MCF 10A (cell line): ENCODE data around the gene COA1. TPM values are rescaled to one million over a fixed set of nuclear protein-coding genes. Genes with fewer than 3 reads are reported as not detected.
"Not testable (repeated sequence)": the region's sequence is repeated elsewhere in the genome, so short reads cannot be mapped to it uniquely, and the experiment has no call there.

Experiments used
- BruUV-seq: library from RNA; stranded (reverse); fragments of 400-500 nt; replicated peaks from 2 replicates; lab custom pipeline; 2021; lab: Mats Ljungman, UMichigan
- CTCF ChIA-PET: fragments of 300-600 bp; sonication (Branson Sonifier 250); formaldehyde crosslinking; extraction: SDS; loops from one replicate; lab custom pipeline; 2021; ENCODE audit warnings: antibody characterized with exemption, inconsistent platforms; lab: Yijun Ruan, JAX
- POLR2A ChIA-PET: fragments of 300-600, 350-650 bp; sonication (Branson Sonifier 250); formaldehyde crosslinking; extraction: SDS; loops from one replicate; lab custom pipeline; 2020; ENCODE audit warnings: antibody characterized with exemption, inconsistent platforms; lab: Yijun Ruan, JAX
- DNase-seq: peaks from one replicate; pipeline ENCODE4 v3.0.0-alpha.2; 2018; ENCODE audit not compliant: unreplicated experiment
- H3K27ac Mint-ChIP-seq: one replicate; pipeline ENCODE4 v1.8.0; 2022; ENCODE audit warnings: mild to moderate bottlenecking, low read depth, mixed read lengths; ENCODE audit not compliant: unreplicated experiment
- H3K27me3 Mint-ChIP-seq: one replicate; pipeline ENCODE4 v1.8.0; 2022; ENCODE audit warnings: mixed read lengths; ENCODE audit not compliant: insufficient read depth, unreplicated experiment
- H3K36me3 Mint-ChIP-seq: one replicate; pipeline ENCODE4 v1.8.0; 2022; ENCODE audit warnings: mild to moderate bottlenecking, moderate library complexity, mixed read lengths; ENCODE audit not compliant: insufficient read depth, unreplicated experiment
- H3K4me1 Mint-ChIP-seq: one replicate; pipeline ENCODE4 v1.8.0; 2022; ENCODE audit warnings: mixed read lengths; ENCODE audit not compliant: insufficient read depth, unreplicated experiment
- H3K4me3 Mint-ChIP-seq: one replicate; pipeline ENCODE4 v1.8.0; 2022; ENCODE audit warnings: mild to moderate bottlenecking, moderate library complexity, mixed read lengths; ENCODE audit not compliant: unreplicated experiment
- H3K9me3 Mint-ChIP-seq: one replicate; pipeline ENCODE4 v1.8.0; 2022; ENCODE audit warnings: mixed read lengths; ENCODE audit not compliant: unreplicated experiment
- intact Hi-C: fragments of 100-400 bp; cut with micrococcal nuclease; formaldehyde crosslinking; loops from 2 replicates; pipeline ENCODE4 v1.14.1; 2022
- total RNA-seq: library from RNA; stranded (reverse); gene quantifications from 2 replicates; pipeline ENCODE4 v1.2.3, GENCODE V29; 2022
- TF ChIP-seq, protein P1 (sequence below): fragments of 200-600 bp; IDR thresholded peaks from one replicate; pipeline ENCODE4 v1.8.0; 2022; ENCODE audit warnings: antibody characterized with exemption, mild to moderate bottlenecking; ENCODE audit not compliant: unreplicated experiment

COA1 gene
- total RNA-seq, 1 experiment from 2014 or later = 68.5 TPM

DNA sequence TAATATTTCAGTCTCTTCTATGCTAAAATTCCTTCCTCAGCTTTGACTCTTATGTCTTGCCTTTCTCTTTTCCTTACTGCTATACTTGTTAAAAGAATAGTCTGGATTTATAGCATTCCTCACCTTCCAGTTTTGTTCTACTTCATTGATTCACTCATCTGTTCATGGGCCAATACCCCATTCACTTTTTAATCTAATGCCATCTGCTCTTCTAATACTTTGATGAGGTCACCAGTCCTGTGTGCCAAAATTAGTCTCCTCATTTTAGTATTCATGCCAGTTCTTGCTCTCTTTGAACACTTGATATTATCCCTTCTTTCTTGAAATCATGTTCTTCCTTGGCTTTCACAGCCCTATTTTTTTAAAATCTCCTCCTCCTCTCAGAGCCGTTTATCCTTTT lies 127.1 kb downstream of the COA1 start:
- ChIA-PET CTCF (interaction anchor here (0.6 to 1.8 kb wide), 4 partner anchors 9 to 902 kb away, joined by 3 to 8 read pairs (median 4); partner anchors contain the start of gene STK17A), POLR2A (interaction anchor here (1.0 to 1.7 kb wide), 4 partner anchors 16 to 46 kb away, joined by 3 to 5 read pairs (median 3); partner anchors contain the start of gene STK17A)
- TF ChIP-seq, protein P1, sequence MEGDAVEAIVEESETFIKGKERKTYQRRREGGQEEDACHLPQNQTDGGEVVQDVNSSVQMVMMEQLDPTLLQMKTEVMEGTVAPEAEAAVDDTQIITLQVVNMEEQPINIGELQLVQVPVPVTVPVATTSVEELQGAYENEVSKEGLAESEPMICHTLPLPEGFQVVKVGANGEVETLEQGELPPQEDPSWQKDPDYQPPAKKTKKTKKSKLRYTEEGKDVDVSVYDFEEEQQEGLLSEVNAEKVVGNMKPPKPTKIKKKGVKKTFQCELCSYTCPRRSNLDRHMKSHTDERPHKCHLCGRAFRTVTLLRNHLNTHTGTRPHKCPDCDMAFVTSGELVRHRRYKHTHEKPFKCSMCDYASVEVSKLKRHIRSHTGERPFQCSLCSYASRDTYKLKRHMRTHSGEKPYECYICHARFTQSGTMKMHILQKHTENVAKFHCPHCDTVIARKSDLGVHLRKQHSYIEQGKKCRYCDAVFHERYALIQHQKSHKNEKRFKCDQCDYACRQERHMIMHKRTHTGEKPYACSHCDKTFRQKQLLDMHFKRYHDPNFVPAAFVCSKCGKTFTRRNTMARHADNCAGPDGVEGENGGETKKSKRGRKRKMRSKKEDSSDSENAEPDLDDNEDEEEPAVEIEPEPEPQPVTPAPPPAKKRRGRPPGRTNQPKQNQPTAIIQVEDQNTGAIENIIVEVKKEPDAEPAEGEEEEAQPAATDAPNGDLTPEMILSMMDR = no peak
- no TSS peak for BruUV-seq
- intact Hi-C loops = no loop called here
- Mint-ChIP-seq H3K27me3 (no peaks in the 10 kb centered on the region), H3K36me3 (peaks cover 45% of the 10 kb centered on the region), H3K27ac (no peak overlapping the region), H3K4me3 (no peak overlapping the region), H3K4me1 (peaks cover 12% of the 10 kb centered on the region), H3K9me3 (peaks cover 11% of the 10 kb centered on the region)
- no peak for DNase-seq

DNA sequence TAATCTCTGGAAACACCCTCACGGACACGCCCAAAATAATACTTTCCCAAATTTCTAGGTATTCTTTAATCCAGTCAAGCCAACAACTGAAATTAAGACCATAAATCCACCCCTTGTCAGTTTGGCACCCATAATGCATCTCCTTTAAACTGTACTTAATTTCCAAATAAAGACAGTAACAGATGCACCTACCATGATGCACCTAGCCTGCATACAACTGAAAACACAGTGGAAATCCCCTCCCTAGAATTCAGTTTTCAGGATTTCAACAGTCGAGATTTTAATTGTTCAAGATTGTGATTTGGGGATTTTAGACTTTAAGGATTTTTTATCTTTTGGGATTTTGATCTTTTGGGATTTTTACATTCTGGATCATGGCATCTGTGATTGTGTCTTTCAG lies 129.3 kb downstream of the COA1 start:
- Mint-ChIP-seq H3K4me3 (no peak overlapping the region), H3K9me3 (peaks cover 11% of the 10 kb centered on the region), H3K27me3 (no peaks in the 10 kb centered on the region), H3K36me3 (peaks cover 44% of the 10 kb centered on the region), H3K4me1 (peaks cover 12% of the 10 kb centered on the region), H3K27ac (no peak overlapping the region)
- POLR2A ChIA-PET = interaction anchor here (0.9 to 1.6 kb wide), 3 partner anchors 9 to 17 kb away, joined by 3 to 5 read pairs (median 4); partner anchors contain the start of gene STK17A
- intact Hi-C loops = no loop called here
- CTCF ChIA-PET = no interaction called here
- BruUV-seq = no TSS peak
- TF ChIP-seq, protein P1 = no peak
- DNase-seq = no peak

DNA sequence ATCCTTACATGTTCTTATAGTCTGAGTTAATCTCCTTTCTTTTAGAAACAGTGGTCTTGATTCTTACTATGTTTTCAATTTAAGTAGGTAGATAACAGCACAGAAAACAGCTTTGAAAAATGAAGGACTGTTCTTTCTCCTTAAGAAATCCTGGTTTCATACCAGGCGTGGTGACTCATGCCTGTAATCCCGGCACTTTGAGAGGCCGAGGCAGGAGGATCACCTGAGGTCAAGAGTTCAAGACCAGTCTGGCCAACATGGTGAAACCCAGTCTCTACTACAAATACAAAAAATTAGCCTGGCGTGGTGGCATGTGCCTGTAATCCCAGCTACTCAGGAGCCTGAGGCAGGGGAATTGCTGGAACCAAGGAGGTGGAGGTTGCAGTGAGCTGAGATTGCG lies 132.9 kb downstream of the COA1 start:
- H3K9me3 Mint-ChIP-seq, H3K27me3 Mint-ChIP-seq, BruUV-seq, intact Hi-C loops, H3K27ac Mint-ChIP-seq, H3K4me3 Mint-ChIP-seq: not testable (repeated sequence)
- Mint-ChIP-seq H3K36me3 (peaks cover 39% of the 10 kb centered on the region), H3K4me1 (peaks cover 35% of the 10 kb centered on the region)
- peak; percentile 53 for DNase-seq
- POLR2A ChIA-PET = interaction anchor here (0.6 to 1.6 kb wide), 8 partner anchors 10 to 205 kb away, joined by 3 to 8 read pairs (median 3); partner anchors contain the start of gene STK17A
- CTCF ChIA-PET = interaction anchor here (0.6 to 2.1 kb wide), 5 partner anchors 9 to 304 kb away, joined by 3 to 5 read pairs (median 3); partner anchors contain the start of gene STK17A

DNA sequence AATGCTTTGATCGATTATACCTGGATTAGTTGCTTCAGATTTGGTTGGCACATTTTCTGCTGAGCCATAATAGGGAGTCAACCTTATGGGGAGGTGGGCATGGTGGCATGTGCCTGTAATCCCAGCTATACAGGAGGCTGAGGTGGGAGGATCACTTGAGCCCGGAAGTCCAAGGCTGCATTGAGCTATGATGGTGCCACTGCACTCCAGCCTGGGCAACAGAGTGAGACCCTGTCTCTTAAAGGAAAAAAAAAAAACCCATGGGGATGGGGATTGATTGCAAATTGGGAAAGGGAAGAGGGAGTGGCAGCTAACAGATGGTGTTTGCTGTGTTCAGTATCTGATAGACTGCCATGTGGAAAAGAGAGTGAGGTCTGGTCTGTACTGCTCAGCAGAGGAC lies 135.3 kb downstream of the COA1 start:
- Mint-ChIP-seq H3K4me3 (no peak overlapping the region), H3K27me3 (no peaks in the 10 kb centered on the region), H3K36me3 (peaks cover 26% of the 10 kb centered on the region), H3K27ac (peak overlapping the region; percentile 75), H3K4me1 (peaks cover 46% of the 10 kb centered on the region), H3K9me3 (no peaks in the 10 kb centered on the region)
- DNase-seq = no peak
- CTCF ChIA-PET = interaction anchor here (1.0 to 1.4 kb wide), 4 partner anchors 11 to 245 kb away, joined by 4 to 7 read pairs (median 4); partner anchors contain the start of gene STK17A
- POLR2A ChIA-PET = interaction anchor here (0.6 to 1.3 kb wide), 2 partner anchors 8 to 338 kb away, joined by 3 to 5 read pairs; no protein-coding TSS in a partner anchor
- no TSS peak for BruUV-seq
- TF ChIP-seq, protein P1 = no peak
- intact Hi-C loops = no loop called here
